HG03460 (cell line): ENCODE results near the gene OGFRL1.

Experiments used
- ATAC-seq: cut with Tn5 transposase; IDR thresholded peaks from one replicate; pipeline ENCODE4 v1.9.1; 2021; ENCODE audit not compliant: unreplicated experiment

OGFRL1 gene

DNA sequence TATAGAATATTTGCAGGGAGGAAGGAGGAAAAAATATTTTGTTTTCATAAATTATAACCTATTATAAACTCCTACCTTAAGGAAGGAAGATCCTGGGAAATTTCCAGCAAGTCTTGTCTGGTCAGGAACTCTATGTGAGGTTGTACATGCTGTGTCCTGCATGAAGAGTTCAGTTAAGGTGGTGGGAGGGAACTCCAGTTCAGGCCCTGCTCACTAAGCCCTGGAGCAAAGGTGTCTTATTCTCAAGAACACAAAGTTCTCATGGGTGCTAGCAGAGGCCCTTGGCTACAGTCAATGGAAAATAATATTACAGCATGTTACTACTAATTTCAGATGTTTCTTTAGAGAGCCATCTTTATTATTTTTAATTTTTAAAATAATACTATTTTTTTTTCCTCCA lies 3.8 kb upstream of the OGFRL1 start:
- no peak for ATAC-seq

DNA sequence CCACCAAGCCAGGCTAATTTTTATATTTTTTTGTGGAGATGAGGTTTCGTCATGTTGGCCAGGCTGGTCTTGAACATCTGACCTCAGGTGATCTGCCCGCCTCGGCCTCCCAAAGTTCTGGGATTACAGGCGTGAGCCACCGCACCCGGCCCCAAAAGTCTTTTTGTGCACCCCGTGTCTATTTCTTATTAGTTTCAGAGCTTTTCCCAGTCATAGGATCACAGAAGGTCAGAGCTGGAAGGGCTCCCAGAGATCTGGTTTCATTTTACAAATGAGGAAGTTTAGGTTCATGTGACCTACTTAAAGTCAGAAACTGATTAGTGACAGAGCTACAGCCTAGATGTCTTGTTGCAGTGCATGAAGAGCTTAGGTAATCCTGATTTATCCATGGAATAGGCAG lies 1.6 kb upstream of the OGFRL1 start:
- no peak for ATAC-seq

DNA sequence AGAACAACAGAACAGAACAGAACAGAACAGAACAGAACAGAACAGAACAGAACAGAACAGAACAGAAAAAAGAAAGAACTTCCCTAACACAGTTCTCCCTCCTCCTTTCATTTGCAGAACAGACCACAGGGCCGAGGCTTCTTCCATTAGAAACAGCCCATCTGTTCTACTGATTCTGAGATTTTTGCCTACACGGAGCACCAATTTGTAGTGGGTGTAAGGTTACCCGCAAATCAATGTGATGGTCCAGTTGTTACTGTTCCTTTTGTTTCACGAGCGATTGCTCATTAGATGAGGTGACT lies 734 bp upstream of the OGFRL1 start:
- ATAC-seq = no peak

DNA sequence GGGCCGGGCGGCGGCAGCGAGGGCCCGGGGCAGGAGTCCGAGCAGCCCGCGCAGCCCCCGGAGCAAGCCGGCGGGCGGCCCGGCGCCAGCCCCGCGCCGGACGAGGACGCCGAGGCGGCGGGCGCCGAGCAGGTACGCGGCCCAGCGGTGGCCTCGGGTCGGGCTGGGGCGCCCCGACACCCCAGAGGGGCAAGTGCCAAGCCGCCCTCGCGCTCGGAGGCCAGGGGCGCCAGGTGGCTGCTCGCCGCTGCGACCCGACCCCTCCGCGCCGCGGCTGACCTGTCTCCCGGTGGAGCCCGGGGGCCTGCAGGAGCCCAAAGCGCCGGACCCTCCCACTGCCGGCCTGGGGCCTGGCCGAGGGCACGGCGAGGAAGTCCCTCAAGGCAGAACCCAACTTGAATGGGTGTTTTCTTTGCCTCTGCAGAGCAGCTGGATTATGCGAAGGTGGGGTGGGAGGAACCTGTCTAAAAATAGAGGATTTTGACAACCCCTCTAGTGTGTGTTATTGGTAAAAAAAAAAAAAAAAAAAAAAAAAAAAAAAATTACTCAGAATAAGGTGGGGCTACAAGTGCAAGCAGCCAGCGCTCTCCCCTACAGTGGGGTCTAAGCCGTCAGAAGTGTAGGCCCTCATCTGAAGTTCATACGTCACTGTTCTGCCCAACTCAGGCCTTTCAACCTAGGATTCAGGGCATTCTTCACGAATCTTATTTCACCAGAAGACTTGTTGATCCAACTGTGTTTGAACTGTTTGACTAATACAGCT lies 609 bp downstream of the OGFRL1 start:
- peak; percentile 27 for ATAC-seq

DNA sequence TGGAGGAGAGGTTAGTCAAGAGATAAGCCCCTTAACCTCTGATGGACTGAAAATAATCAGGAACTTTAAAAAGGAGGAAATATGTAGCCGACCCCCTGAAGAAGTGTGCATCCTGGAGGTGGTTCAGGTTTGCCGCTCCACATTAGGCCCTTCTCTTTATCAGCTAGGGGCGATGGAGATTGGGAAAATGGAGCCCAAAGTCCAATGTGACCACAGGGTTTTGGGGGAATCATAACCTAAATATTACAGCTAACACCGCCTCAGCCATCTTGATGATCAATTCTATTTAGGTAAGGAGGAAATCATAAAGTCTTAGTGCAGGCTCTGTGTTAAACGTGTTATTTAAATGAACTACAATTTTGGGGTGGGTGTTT lies 1.2 kb downstream of the OGFRL1 start:
- ATAC-seq = no peak

DNA sequence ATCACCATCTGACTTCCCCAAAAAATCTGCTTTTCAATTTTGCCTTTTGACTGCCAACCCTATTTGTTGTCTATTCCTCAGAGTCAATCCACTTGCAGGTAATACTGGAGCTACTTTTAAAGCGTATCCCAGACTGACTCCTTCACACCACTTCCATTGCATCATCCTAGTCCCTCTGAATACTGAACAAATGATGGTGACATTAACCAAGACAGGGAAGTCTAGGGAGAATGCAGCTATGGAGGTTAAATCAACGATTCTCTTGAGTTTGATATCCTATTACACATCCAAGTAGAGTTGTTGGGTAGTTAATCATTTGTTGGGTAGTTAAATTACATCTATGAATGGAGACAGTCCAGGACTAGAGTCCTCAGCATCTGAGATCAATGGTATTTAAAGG lies 2.0 kb downstream of the OGFRL1 start:
- no peak for ATAC-seq

DNA sequence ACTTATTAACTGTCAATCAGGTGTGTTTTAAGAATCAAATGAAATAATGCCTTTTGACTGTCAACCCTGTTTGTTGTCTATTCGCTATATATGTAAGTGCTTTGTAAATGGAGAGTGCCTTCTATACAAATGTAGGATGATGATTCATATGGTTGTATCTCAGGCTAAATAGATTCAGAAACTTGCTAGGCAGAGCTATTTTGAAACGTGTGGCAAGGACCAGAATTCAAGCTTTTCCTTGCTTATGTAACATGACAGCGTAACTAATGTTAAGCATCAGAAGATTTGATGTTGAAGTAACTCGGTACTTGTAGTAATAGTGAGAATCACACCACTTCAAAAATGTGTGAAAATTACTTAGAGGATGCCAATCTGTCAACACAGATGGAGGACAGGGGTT lies 3.4 kb downstream of the OGFRL1 start:
- ATAC-seq = no peak

DNA sequence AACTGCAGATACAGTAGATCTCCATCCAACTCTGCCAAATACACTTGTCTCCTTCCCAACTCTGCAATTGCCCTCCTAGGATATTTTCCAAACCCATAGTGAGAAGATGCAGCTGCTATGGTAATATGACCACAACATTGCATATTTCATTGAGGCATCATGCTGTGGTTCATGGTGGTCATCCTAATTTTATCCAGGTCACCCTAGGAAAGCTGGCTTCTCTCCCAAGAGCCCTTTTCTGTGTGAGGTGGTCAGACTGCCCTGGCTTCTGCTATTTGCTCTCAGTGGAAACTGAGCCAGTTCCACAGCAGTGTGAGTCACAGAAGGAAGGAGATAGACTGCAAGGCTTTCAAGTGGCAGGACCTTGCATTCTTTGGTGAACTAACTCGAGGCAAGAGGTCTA lies 5.5 kb downstream of the OGFRL1 start:
- ATAC-seq = no peak

DNA sequence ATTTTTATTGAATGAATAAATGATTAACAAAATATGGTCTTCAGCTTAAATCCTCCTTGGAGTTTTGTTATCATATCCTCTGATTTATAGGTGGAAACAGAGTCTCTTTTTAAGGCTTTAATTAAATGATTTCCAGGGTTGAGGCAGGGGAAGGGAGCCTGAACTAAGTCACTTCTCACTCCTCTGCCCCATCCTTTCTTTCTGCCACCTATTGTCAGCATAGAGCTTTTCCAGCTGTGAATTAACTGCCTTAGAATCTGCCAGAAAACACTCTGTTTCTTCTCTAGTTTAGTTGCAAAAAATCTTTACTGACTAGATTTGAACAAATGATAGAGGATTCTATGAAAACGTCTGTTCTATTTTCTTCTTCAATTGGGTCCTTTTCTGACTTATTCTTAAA lies 9.8 kb downstream of the OGFRL1 start:
- ATAC-seq = no peak

DNA sequence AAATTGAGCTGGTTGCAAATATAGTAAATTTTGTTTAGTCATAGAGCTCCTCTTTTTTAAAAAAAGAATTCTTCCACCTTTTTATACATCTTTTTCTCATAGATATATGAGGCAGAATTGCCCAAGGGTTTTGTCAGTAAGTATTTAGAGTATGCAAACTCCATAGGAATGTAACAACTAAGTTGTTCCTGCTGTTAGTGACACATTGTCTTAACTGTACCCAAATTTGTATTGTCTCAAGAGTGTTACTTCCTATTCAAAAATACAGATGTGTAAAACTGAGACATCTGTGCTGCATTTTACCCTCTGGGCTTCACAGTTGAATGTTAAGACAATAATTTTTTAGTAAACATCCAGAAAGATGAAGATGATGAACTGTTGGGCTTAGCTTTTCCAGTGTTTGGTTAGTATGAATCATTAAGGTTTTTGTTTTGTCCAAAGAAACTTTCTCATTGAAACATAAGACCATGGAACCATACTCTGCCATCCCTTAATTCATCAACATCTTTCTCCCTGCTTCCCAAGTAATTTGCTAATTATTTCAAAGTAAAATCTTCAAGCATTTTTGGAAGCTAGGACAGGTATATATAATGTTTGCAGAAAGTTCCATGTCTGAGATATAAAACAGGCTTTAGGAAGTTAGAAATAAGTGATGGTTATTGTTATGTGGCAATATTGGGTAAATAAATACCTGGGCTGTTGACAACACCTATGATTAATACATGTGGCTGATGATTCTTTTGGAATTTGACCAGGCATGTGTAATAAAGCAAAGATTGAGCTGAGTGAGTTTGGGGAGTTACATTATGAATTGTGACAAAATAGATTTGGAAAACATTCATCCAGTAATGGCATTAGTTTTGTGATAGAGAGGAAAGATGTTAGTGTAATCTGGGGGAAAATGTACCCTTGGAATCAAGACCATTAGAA lies 11.2 kb downstream of the OGFRL1 start:
- no peak for ATAC-seq

DNA sequence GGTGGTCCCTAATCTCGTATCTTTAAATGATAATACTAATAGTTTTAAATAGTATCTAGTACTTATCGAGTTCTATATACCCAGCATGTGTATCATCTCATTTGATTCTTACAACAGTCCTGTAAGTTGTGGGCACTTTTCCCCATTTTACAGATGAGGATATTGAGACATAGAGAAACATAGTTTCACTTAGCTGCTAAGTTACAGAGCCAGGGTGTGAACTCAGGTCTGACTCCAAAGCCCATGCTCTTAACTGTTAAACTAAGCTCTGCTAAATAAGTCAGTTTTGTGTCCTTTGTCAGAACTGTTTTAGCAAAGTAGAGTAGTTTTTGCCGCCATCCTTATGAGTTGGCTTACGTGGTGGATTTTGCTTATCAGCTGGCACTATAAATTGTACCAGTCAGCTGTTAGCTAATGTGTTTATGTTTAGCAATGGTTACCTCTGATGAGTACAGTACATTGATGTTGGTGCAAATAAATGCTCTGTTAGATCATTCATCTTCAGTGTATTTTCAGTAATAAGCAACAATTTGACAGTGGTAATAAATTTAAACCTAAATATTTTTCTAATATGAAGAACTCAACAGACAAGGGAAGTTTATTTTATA lies 12.1 kb downstream of the OGFRL1 start:
- ATAC-seq = no peak

DNA sequence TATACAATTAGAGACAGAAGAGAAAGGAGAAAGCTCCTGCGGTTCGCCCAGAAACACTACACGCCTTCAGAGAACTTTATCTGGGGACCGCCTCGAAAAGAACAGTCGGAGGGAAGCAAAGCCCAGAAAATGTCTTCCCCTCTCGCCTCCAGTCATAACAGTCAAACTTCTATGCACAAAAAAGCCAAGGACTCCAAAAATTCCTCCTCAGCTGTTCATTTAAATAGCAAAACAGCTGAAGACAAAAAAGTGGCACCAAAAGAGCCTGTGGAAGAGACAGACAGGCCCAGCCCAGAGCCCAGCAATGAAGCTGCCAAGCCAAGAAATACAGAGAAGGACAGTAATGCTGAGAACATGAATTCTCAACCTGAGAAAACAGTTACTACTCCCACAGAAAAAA lies 12.9 kb downstream of the OGFRL1 start:
- ATAC-seq = no peak

DNA sequence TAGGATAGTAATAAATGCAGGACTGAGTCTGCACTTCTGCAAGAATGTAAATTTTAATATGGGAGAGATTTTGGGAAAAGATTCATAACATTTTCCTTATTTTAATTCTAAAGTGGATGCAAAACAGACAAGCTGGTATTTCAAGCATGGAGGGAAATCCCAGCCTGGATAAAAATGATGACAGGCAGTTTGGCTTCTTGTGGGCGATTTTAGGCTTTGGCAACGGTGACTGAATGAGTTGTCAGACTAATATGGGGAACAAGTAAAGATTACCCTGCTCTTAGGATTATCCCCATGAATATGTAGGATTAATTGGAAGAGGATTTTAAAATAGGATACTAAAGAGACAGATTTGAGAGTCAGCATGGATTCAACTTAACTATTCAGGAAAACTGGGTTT lies 21.0 kb downstream of the OGFRL1 start:
- ATAC-seq = no peak

DNA sequence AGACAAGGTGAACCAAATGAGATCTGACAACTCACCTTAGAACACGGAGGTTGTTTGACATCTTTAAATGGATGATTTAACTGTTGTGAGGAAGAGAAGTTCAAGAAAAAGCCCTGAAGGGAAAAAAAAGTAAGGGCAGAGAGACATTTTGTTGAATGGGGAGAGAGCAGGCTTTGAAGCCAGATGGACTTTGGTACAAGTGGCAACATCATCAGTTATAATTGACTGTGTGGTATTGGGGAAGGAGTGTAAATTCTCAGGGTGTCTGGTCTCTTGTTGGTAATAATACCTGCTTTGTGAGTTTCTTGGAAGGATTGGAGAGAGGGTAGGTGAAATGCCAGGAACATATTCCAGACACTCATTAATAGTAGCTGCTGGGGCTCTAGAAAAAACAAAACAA lies 21.6 kb downstream of the OGFRL1 start:
- ATAC-seq = no peak

DNA sequence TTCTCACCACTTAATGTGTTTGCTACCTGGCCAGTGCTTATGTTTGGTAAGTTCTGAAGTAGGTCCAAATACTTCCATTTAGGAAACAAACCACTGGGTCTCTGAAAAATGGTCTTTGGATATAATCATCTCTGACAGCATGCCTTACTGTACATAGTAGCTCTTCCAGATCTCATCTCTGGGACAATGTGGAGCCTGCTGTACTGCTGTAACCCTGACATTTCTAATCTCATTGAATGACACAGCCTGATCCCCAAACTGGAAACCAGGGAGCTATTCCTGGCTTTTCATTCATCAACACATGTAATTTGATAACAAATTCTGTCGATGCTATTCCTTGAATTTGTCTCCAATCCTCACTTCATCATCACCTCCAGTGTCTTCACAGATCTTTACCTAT lies 23.5 kb downstream of the OGFRL1 start:
- no peak for ATAC-seq

DNA sequence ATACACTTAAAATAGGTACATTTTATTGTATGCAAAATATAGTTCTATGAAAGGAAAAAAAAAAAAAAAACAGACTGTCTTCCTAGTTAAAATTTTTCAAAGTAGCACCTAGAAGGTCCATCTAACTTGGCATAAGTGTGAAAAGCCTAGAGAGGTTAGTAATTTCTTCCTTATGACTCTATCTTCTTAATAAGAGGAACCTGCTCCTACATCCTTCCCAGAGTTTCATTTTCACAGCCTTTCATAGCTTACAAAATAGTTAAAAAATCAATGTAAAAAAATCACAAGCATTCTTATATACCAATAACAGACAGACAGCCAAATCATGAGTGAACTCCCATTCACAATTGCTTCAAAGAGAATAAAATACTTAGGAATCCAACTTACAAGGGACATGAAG lies 28.8 kb downstream of the OGFRL1 start:
- ATAC-seq = no peak

DNA sequence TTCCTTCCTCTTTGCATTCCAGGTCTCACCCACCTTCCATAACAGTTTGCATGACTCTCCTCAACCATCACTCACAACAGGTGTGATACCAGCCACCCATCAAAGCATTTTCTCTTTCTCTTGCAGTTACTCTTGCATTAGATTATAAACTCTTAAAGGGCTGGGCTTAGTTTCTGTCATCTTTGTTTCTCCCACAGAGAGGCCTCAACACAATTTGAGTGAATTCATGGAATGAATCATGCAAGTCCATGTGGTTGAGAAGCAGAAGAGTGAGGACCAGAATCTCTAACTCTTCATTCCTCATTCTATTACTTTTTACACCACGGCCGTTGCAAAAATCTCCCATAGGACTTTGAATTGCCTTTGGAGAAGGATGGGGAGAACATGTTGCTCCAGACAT lies 31.4 kb downstream of the OGFRL1 start:
- ATAC-seq = no peak

DNA sequence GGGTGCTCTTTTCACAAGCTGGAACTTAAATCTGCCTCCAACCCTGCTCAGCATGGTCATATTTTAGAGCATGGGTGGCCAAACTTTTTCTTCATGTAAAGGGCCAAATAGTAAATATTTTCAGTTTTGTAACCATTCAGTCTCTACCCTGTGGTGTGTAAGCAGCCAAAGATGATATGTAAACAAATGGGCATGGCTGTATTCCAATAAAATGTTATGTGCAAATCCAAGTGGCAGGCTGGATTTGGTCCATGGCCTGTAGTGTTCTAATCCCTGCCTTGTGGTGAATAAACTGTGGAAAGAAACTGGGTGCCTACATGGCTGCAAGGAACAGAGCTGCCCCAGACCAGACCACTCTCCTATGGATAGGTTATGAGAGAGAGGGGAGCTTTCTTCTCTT lies 32.7 kb downstream of the OGFRL1 start:
- ATAC-seq = no peak

DNA sequence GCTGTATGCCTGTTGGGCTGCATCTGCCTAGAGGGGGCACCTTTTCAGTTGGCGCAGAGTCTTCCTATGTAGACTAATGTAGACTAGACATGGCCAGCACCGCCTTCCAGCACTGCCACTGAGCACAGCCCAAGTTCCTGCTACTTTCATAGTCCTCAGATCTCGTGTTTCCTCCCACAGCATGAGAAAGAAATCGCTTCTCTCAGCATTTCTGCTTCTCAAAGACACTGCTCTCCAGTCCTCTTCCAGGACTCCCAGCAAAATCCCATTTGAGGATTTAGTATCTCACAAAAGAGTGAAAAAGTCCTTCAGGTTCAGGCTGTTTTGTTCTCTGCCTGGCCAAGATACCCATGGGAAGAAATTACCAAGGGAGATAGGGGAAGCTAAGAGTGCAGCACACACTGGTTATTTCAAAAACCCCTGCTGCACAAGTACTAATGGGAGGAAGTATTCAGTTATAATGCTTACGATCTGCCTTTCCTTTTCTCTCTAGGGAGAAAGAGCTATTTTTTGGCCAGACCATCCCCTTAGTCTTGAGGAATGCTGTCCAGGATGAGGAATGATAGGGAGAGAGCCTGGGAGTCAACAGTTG lies 35.7 kb downstream of the OGFRL1 start:
- no peak for ATAC-seq

DNA sequence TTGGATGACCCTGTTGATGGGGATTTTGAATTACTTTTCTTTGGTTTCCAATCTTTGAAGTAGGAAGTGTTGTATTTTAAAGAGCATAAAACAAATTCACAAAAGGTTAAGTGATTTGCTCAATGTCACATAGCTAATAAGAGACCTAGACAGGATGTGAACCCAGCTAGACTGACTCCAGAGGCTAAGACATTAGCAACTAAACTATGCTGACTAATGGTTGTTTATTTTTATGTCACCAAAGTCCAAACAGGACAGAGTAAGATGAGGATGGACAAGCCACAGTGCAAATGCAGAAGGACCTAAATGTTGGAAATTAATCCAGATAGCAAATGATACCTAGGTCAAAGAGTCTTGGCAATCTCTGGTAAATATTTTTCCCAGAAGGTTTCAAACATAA lies 38.0 kb downstream of the OGFRL1 start:
- no peak for ATAC-seq

DNA sequence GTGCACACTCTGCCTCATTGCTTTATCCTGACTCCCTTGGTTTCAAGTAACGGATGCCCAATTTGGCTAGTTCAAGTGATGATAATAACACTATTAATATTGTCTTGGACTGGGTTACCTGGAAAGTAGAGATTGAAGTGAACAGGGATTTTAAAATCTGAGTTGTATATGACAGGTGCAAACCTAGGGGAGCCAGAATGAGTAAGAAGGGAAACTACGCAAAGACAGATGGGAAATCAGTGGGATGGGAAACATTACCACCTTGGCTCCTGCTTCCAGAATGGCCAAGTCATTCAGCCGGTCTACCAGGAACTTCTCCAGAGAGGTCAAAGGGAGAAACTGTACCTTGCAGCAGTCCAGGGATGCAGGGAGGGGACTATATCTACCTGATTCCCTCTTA lies 41.9 kb downstream of the OGFRL1 start:
- ATAC-seq = no peak

DNA sequence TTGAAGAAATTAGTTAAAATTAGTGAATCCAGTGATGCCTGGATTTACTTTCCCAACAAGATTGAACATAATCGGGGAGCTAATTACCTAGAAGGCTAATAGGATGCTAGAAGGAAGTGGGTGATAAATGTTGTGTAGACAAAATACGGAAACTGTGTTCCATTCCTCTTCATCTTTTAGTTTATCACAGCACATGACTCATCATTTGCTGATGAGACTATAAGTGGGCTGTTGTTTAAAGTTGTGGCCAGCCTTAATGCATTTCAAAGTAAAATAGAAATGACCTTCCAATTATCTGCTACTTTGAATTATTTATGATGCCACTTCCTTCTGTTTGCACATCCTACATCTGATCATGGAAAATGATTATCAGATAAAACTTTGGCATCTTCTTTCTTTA lies 43.4 kb downstream of the OGFRL1 start:
- ATAC-seq = no peak
